SK-N-MC (cell line): ENCODE data around the gene GPR55.
"Not testable (repeated sequence)": the region's sequence is repeated elsewhere in the genome, so short reads cannot be mapped to it uniquely, and the experiment has no call there.

Experiments used
- DNase-seq: peaks from one replicate; pipeline ENCODE4 v3.0.0-alpha.2; 2011; ENCODE audit warnings: low read depth, low spot score
- H3K27ac ChIP-seq: fragments of 200-600 bp; sonication (generic); 2 replicates; pipeline ENCODE4 v1.5.1; 2016; ENCODE audit warnings: mixed run types
- H3K36me3 ChIP-seq: fragments of 200-600 bp; sonication (generic); 2 replicates; pipeline ENCODE4 v1.6.1; 2017; ENCODE audit warnings: antibody characterized with exemption, low read length, mixed read lengths; ENCODE audit not compliant: insufficient read depth
- H3K4me3 ChIP-seq: fragments of 200-600 bp; sonication (generic); 2 replicates; pipeline ENCODE4 v1.5.1; 2016
- H3K9ac ChIP-seq: fragments of 200-600 bp; sonication (generic); 2 replicates; pipeline ENCODE4 v1.8.0; 2017; ENCODE audit warnings: mixed run types, mixed read lengths; ENCODE audit not compliant: insufficient read length
- H3K9me3 ChIP-seq: fragments of 200-600 bp; sonication (generic); 2 replicates; pipeline ENCODE4 v1.6.1; 2017; ENCODE audit warnings: low read depth, mild to moderate bottlenecking, antibody characterized with exemption, low read length, moderate library complexity, mixed read lengths
- EZH2 ChIP-seq: fragments of 200-600 bp; sonication (generic); IDR thresholded peaks from one replicate; pipeline ENCODE4 v1.6.1; 2017; ENCODE audit warnings: antibody characterized with exemption
- FOXP2 ChIP-seq: optimal IDR thresholded peaks from 2 replicates; pipeline ENCODE3; 2011; ENCODE audit warnings: mild to moderate bottlenecking, moderate library complexity; ENCODE audit not compliant: insufficient read depth; ENCODE audit errors: extremely low read length, control extremely low read depth
- POLR2AphosphoS5 ChIP-seq: IDR thresholded peaks from 2 replicates; pipeline ENCODE4 v1.6.1; 2012; ENCODE audit warnings: mild to moderate bottlenecking, low read depth, low read length, borderline replicate concordance

Gene GPR55

GRCh38 chr2:230924470-230925341 lies at the start of gene GPR55:
Gene GPR55, minus strand, starts transcription at chr2:230925242. Its CDS starts 14,280 bp downstream, at chr2:230910962.
- Histone ChIP-seq H3K9me3 (no peaks in the 10 kb centered on the region), H3K4me3 (no peak within 1 kb of the TSS), H3K27ac (no peak within 1 kb of the TSS), H3K36me3 (no peaks in the 10 kb centered on the region), H3K9ac (no peak within 1 kb of the TSS)
- DNase-seq = no peak
- no peak for TF ChIP-seq POLR2AphosphoS5

GRCh38 chr2:230974096-230974913 lies 49.3 kb upstream of the GPR55 start:
- no peak overlapping the region for H3K27ac ChIP-seq
- no peak for DNase-seq
- no peak overlapping the region for H3K4me3 ChIP-seq
- H3K9ac ChIP-seq = no peak overlapping the region
- no peaks in the 10 kb centered on the region for H3K36me3 ChIP-seq
- TF ChIP-seq POLR2AphosphoS5 (no peak), EZH2 (no peak), FOXP2 (no peak)
- no peaks in the 10 kb centered on the region for H3K9me3 ChIP-seq

- H3K27ac ChIP-seq = no peak overlapping the region
- TF ChIP-seq EZH2 = no peak
- no peak for TF ChIP-seq FOXP2
- TF ChIP-seq POLR2AphosphoS5 = no peak
- DNase-seq = no peak
These were observed 47.0 kb upstream of the GPR55 start for GRCh38 chr2:230972046-230972445.

GRCh38 chr2:230969659-230970015 lies 44.6 kb upstream of the GPR55 start:
- Histone ChIP-seq H3K27ac (no peak overlapping the region), H3K9ac (no peak overlapping the region), H3K4me3 (no peak overlapping the region), H3K9me3 (no peaks in the 10 kb centered on the region), H3K36me3 (no peaks in the 10 kb centered on the region)
- no peak for TF ChIP-seq POLR2AphosphoS5
- TF ChIP-seq EZH2 = no peak
- no peak for TF ChIP-seq FOXP2
- DNase-seq = no peak

More at GRCh38 chr2:230972046-230972445, 47.0 kb upstream of the GPR55 start:
- Histone ChIP-seq H3K9ac (no peak overlapping the region), H3K4me3 (no peak overlapping the region), H3K36me3 (no peaks in the 10 kb centered on the region), H3K9me3 (no peaks in the 10 kb centered on the region)

GRCh38 chr2:230968921-230969658 lies 44.0 kb upstream of the GPR55 start:
- Histone ChIP-seq H3K9ac (no peak overlapping the region), H3K36me3 (no peaks in the 10 kb centered on the region), H3K9me3 (no peaks in the 10 kb centered on the region), H3K4me3 (no peak overlapping the region), H3K27ac (no peak overlapping the region)
- TF ChIP-seq FOXP2 (no peak), POLR2AphosphoS5 (no peak), EZH2 (no peak)
- no peak for DNase-seq

GRCh38 chr2:230968314-230968713 lies 43.3 kb upstream of the GPR55 start:
- H3K9ac ChIP-seq, H3K27ac ChIP-seq, H3K4me3 ChIP-seq, H3K9me3 ChIP-seq, H3K36me3 ChIP-seq, DNase-seq: not testable (repeated sequence)

GRCh38 chr2:230967113-230967512 lies 42.1 kb upstream of the GPR55 start:
- TF ChIP-seq FOXP2 (no peak), POLR2AphosphoS5 (no peak), EZH2 (no peak)
- Histone ChIP-seq H3K9me3 (no peaks in the 10 kb centered on the region), H3K36me3 (no peaks in the 10 kb centered on the region), H3K27ac (no peak overlapping the region), H3K9ac (no peak overlapping the region), H3K4me3 (no peak overlapping the region)
- no peak for DNase-seq

- Histone ChIP-seq H3K4me3 (no peak overlapping the region), H3K9me3 (no peaks in the 10 kb centered on the region), H3K9ac (no peak overlapping the region), H3K36me3 (no peaks in the 10 kb centered on the region), H3K27ac (no peak overlapping the region)
- DNase-seq = no peak
- TF ChIP-seq POLR2AphosphoS5 (no peak), EZH2 (no peak), FOXP2 (no peak)
These were observed 39.2 kb upstream of the GPR55 start for GRCh38 chr2:230964136-230964730.
